GM18868 (cell line): Measurements from ENCODE around the gene PANK2.

Source experiments
- ATAC-seq: cut with Tn5 transposase; IDR thresholded peaks from one replicate; pipeline ENCODE4 v1.9.1; 2021; ENCODE audit warnings: mild to moderate bottlenecking, moderate library complexity; ENCODE audit not compliant: unreplicated experiment

Gene PANK2

GRCh38 chr20:3976511-3976910 lies 87.3 kb downstream of the PANK2 start:
- no peak for ATAC-seq
